ENCODE results near the gene MLF2. TPM values are rescaled to one million over a fixed set of nuclear protein-coding genes. Genes with fewer than 3 reads are reported as not detected.

MLF2 gene
- total and polyA plus RNA-seq, 2 of the 13 experiments (the other 11 are each of a cell fraction or from before 2014, with no cell fraction given) = 88.1 to 167 TPM

DNA sequence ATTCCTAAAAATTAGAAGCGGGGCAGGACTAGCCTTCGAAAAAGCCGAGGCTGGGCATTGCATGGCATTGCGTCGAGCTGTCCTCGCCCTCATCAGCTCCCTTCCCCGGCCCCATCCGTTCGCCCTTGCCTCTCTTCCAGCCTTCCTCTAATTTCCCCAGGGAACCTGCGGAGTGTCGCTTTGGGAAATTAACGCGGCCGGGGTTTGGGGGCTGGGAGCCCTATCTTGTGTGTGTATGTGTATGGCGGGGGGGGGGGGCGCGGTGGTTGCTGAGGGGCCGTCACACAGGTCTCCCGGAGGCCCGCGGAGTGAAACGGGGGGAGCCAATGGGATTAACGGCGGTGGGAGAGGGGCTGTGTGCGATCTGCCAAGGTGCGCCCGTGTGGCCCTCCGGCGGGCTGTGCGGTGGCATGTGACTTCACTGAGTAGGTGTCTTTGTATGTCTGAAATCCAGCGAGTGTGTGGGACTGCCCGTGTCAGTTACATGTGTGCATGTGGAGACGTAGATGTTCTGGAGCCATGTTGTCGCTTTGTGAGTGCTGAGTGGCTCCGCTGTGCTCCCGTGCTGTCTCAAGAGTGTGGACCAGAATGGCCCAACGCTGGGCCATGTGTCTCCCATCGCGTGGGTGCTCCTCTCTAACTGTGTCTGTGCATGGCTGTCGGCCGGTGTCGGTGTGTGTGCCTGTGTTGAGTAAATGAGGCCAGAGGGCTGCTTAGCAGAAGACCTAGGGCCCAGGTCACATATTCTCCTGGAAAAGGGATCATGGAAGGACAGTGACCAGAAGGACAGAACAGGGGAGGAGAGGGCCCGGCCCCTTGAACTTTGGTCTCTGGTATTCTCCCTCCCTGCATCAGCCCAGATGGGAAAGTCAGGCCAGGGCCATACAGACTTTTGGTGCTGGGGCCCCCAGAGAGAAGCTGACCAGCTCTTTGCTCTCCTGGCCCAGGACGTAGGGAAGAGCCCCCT lies 14.7 kb upstream of the MLF2 start (continued):
- TF ChIP-seq, protein P1, sequence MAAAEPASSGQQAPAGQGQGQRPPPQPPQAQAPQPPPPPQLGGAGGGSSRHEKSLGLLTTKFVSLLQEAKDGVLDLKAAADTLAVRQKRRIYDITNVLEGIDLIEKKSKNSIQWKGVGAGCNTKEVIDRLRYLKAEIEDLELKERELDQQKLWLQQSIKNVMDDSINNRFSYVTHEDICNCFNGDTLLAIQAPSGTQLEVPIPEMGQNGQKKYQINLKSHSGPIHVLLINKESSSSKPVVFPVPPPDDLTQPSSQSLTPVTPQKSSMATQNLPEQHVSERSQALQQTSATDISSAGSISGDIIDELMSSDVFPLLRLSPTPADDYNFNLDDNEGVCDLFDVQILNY (CRISPR knock-in tag; conservative IDR thresholded peaks at IDR 0.05) = no peak
- TF ChIP-seq ZMYM2 (CRISPR knock-in tag; IDR thresholded peaks at IDR 0.05) (no peak), ZNF101 (CRISPR knock-in tag; IDR thresholded peaks at IDR 0.05; ENCODE audit: borderline replicate concordance, low read depth) (no peak), PLSCR1 (CRISPR knock-in tag; IDR thresholded peaks at IDR 0.05; ENCODE audit: borderline replicate concordance) (no peak), ZNF678 (CRISPR knock-in tag; IDR thresholded peaks at IDR 0.05) (no peak), ZSCAN20 (CRISPR knock-in tag; IDR thresholded peaks at IDR 0.05; ENCODE audit: borderline replicate concordance) (no peak), ATF2 (CRISPR knock-in tag; IDR thresholded peaks at IDR 0.05) (no peak), ZNF670 (CRISPR knock-in tag; IDR thresholded peaks at IDR 0.05; ENCODE audit: borderline replicate concordance) (no peak), RFX5 (IDR thresholded peaks at IDR 0.05; ENCODE audit: low read depth, low read length) (no peak), ZNF282 (IDR thresholded peaks at IDR 0.05; ENCODE audit: partially characterized antibody) (no peak), ZNF3 (CRISPR knock-in tag; IDR thresholded peaks at IDR 0.05) (no peak), NBN (conservative IDR thresholded peaks at IDR 0.05) (no peak), MXD4 (CRISPR knock-in tag; IDR thresholded peaks at IDR 0.05) (no peak; the same call in 1 of the 2 replicates), ZNF432 (CRISPR knock-in tag; IDR thresholded peaks at IDR 0.05; ENCODE audit: borderline replicate concordance) (no peak), RARG (CRISPR knock-in tag; IDR thresholded peaks at IDR 0.05; ENCODE audit: low read depth) (no peak), ZNF337 (CRISPR knock-in tag; IDR thresholded peaks at IDR 0.05; ENCODE audit: borderline replicate concordance, low read depth) (no peak; the same call in 1 of the 2 replicates), SP5 (CRISPR knock-in tag; IDR thresholded peaks at IDR 0.05; ENCODE audit: borderline replicate concordance, low read depth) (peak; percentile 72), NFE2 (CRISPR knock-in tag; IDR thresholded peaks at IDR 0.05) (no peak), FOXP1 (IDR thresholded peaks at IDR 0.05) (no peak), FOXP1 (CRISPR knock-in tag; IDR thresholded peaks at IDR 0.05) (no peak), ZNF20 (CRISPR knock-in tag; IDR thresholded peaks at IDR 0.05) (no peak), IRF9 (CRISPR knock-in tag; IDR thresholded peaks at IDR 0.05; ENCODE audit: borderline replicate concordance) (peak; percentile 78; the same call in 1 of the 2 replicates)
- TF ChIP-seq, protein P2, sequence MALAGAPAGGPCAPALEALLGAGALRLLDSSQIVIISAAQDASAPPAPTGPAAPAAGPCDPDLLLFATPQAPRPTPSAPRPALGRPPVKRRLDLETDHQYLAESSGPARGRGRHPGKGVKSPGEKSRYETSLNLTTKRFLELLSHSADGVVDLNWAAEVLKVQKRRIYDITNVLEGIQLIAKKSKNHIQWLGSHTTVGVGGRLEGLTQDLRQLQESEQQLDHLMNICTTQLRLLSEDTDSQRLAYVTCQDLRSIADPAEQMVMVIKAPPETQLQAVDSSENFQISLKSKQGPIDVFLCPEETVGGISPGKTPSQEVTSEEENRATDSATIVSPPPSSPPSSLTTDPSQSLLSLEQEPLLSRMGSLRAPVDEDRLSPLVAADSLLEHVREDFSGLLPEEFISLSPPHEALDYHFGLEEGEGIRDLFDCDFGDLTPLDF (CRISPR knock-in tag; IDR thresholded peaks at IDR 0.05) = no peak
- TF ChIP-seq, protein P3, sequence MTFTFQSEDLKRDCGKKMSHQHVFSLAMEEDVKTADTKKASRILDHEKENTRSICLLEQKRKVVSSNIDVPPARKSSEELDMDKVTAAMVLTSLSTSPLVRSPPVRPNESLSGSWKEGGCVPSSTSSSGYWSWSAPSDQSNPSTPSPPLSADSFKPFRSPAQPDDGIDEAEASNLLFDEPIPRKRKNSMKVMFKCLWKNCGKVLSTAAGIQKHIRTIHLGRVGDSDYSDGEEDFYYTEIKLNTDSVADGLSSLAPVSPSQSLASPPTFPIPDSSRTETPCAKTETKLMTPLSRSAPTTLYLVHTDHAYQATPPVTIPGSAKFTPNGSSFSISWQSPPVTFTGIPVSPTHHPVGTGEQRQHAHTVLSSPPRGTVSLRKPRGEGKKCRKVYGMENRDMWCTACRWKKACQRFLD (CRISPR knock-in tag; IDR thresholded peaks at IDR 0.05; ENCODE audit: borderline replicate concordance) = peak; percentile 19; the same call in 1 of the 2 replicates
